NCI-H1436 treated with DMSO at 0.1 percent for 48 hours (cell line): ENCODE measurements around the gene CHD9.
"Not testable (repeated sequence)": the region's sequence is repeated elsewhere in the genome, so short reads cannot be mapped to it uniquely, and the experiment has no call there.

Source experiments
- DNase-seq: peaks from one replicate; lab custom pipeline; 2025; lab: John Stamatoyannopoulos, UW

Gene CHD9

GRCh38 chr16:53207810-53208752 is 153.3 kb downstream of the CHD9 start:
- peak; percentile 74 for DNase-seq

GRCh38 chr16:53209429-53209828 is 154.6 kb downstream of the CHD9 start:
- DNase-seq: no peak

GRCh38 chr16:53209877-53210276 is 155.1 kb downstream of the CHD9 start:
- no peak for DNase-seq

- no peak for DNase-seq
These were observed 156.5 kb downstream of the CHD9 start for GRCh38 chr16:53211253-53211652.

GRCh38 chr16:53212893-53213223 is 158.1 kb downstream of the CHD9 start:
- no peak for DNase-seq

- DNase-seq: no peak
These were observed 158.8 kb downstream of the CHD9 start for GRCh38 chr16:53213542-53213941.

GRCh38 chr16:53216798-53217197 is 162.0 kb downstream of the CHD9 start:
- no peak for DNase-seq

GRCh38 chr16:53219371-53219770 is 164.6 kb downstream of the CHD9 start:
- no peak for DNase-seq

GRCh38 chr16:53219795-53220454 is 165.1 kb downstream of the CHD9 start:
- no peak for DNase-seq

GRCh38 chr16:53220585-53220984 is 165.8 kb downstream of the CHD9 start:
- no peak for DNase-seq

GRCh38 chr16:53224951-53225533 is 170.3 kb downstream of the CHD9 start:
- DNase-seq: no peak

- no peak for DNase-seq
These were observed 178.2 kb downstream of the CHD9 start for GRCh38 chr16:53232826-53233529.

- no peak for DNase-seq
These were observed 180.0 kb downstream of the CHD9 start for GRCh38 chr16:53234836-53235235.

GRCh38 chr16:53235851-53236250 is 181.1 kb downstream of the CHD9 start:
- DNase-seq: no peak

GRCh38 chr16:53249331-53249730 is 194.5 kb downstream of the CHD9 start:
- no peak for DNase-seq

- DNase-seq: no peak
These were observed 202.2 kb downstream of the CHD9 start for GRCh38 chr16:53257001-53257400.

- no peak for DNase-seq
These were observed 204.0 kb downstream of the CHD9 start for GRCh38 chr16:53258809-53259208.

- DNase-seq: no peak
These were observed 206.5 kb downstream of the CHD9 start for GRCh38 chr16:53261276-53261675.

- DNase-seq: no peak
These were observed 207.9 kb downstream of the CHD9 start for GRCh38 chr16:53262645-53263044.

GRCh38 chr16:53266156-53266555 is 211.4 kb downstream of the CHD9 start:
- DNase-seq: no peak

- DNase-seq: not testable (repeated sequence)
These were observed 223.7 kb downstream of the CHD9 start for GRCh38 chr16:53278498-53278897.

- DNase-seq: no peak
These were observed 226.5 kb downstream of the CHD9 start for GRCh38 chr16:53281280-53281679.
